HepG2 (cell line): ENCODE results near the gene RWDD2A. TPM values are rescaled to one million over a fixed set of nuclear protein-coding genes. Genes with fewer than 3 reads are reported as not detected.

Source experiments
- ATAC-seq: fragments of 200-7000 bp; cut with Tn5 transposase; 3 replicates; pipeline ENCODE4 v1.9.1; 2020; ENCODE audit warnings: mild to moderate bottlenecking, moderate library complexity
- BruUV-seq: library from RNA; stranded (reverse); fragments of 400-500 nt; replicated peaks from 2 replicates; lab custom pipeline; 2021; lab: Mats Ljungman, UMichigan
- CTCF ChIA-PET: fragments of 300-600 bp; formaldehyde crosslinking; extraction: SDS; loops from one replicate; lab custom pipeline; 2021; ENCODE audit warnings: low total read pairs, inconsistent platforms, low intra/inter-chr PET ratio; lab: Yijun Ruan, JAX
- POLR2A ChIA-PET: fragments of 350-600 bp; sonication (Branson Sonifier 250); formaldehyde crosslinking; loops from one replicate; lab custom pipeline; 2020; ENCODE audit warnings: antibody characterized with exemption, inconsistent platforms; lab: Yijun Ruan, JAX
- DNase-seq: peaks from one replicate; pipeline ENCODE4 v3.0.0-alpha.2; 2015; ENCODE audit warnings: low spot score
- FAIRE-seq: peaks from 3 replicates; lab custom pipeline; 2011; peaks lifted over from hg19 to GRCh38; lab: Jason Lieb, UNC
- H2AFZ ChIP-seq: one replicate; pipeline ENCODE4 v1.6.1; 2011; ENCODE audit warnings: low read length, inconsistent platforms
- H3K27ac ChIP-seq: fragments of 300-600 bp; 3 replicates; pipeline ENCODE4 v1.8.0; 2011; ENCODE audit warnings: mixed run types, mild to moderate bottlenecking, mixed read lengths, low read length, inconsistent platforms; ENCODE audit not compliant: insufficient read depth; ENCODE audit errors: extremely low read length
- H3K27me3 ChIP-seq, 2 experiments: fragments of 200-600 bp in 1 of 2; 2 replicates in 1 of 2; 3 replicates in 1 of 2; pipeline versions ENCODE4 v1.6.0 to v1.8.0; 2011; ENCODE audit warnings: low read length in 2 of 2, mild to moderate bottlenecking in 2 of 2, moderate library complexity in 2 of 2, inconsistent platforms in 1 of 2; ENCODE audit not compliant: insufficient read depth in 2 of 2, control insufficient read depth in 1 of 2
- H3K36me3 ChIP-seq, 2 experiments: fragments of 200-600 bp in 1 of 2; replicated peaks in 1 of 2; 2 replicates in 1 of 2; 3 replicates in 1 of 2; pipeline versions ENCODE4 v1.5.1 to v1.8.0; 2011; ENCODE audit warnings: low read length in 2 of 2, inconsistent platforms in 1 of 2; ENCODE audit not compliant: insufficient read depth in 2 of 2, control insufficient read depth in 1 of 2
- H3K4me1 ChIP-seq: 2 replicates; pipeline ENCODE4 v1.5.1; 2012; ENCODE audit warnings: low read length, inconsistent platforms; ENCODE audit not compliant: insufficient read depth
- H3K4me2 ChIP-seq: 2 replicates; pipeline ENCODE4 v1.6.0; 2011; ENCODE audit warnings: low read depth, low read length, inconsistent platforms
- H3K4me3 ChIP-seq, 3 experiments: fragments of 200-600 bp in 1 of 3; sonication (generic), shearing (Covaris generic) in 1 of 3; replicated peaks in 1 of 3; 2 replicates each; pipeline ENCODE4 v1.5.1; 2011 to 2016; ENCODE audit warnings: low read length in 3 of 3, inconsistent platforms in 2 of 3, low read depth in 2 of 3, mild to moderate bottlenecking in 2 of 3, control low read depth in 1 of 3, mixed read lengths in 1 of 3; ENCODE audit not compliant: insufficient read depth in 1 of 3
- H3K79me2 ChIP-seq: one replicate; pipeline ENCODE4 v1.6.1; 2011; ENCODE audit warnings: low read length, inconsistent platforms; ENCODE audit not compliant: insufficient read depth
- H3K9ac ChIP-seq: 2 replicates; pipeline ENCODE4 v1.6.0; 2011; ENCODE audit warnings: mild to moderate bottlenecking, low read depth, low read length, inconsistent platforms; ENCODE audit not compliant: insufficient read depth
- H3K9me3 ChIP-seq: 2 replicates; pipeline ENCODE4 v1.5.1; 2012; ENCODE audit warnings: mild to moderate bottlenecking, low read length
- H4K20me1 ChIP-seq: 2 replicates; pipeline ENCODE4 v1.6.0; 2011; ENCODE audit warnings: inconsistent platforms, mild to moderate bottlenecking, low read length, moderate library complexity; ENCODE audit not compliant: insufficient read depth
- ARID2 ChIP-seq: sonication (generic); formaldehyde crosslinking; IDR thresholded peaks from 2 replicates; pipeline ENCODE4 v1.8.1; 2022; ENCODE audit warnings: mild to moderate bottlenecking, missing genetic modification reagents, borderline replicate concordance
- CEBPG ChIP-seq: IDR thresholded peaks from 2 replicates; pipeline ENCODE4 v1.6.1; 2016
- GZF1 ChIP-seq: sonication (generic); formaldehyde crosslinking; IDR thresholded peaks from 2 replicates; pipeline ENCODE4 v1.5.1; 2020; ENCODE audit warnings: mild to moderate bottlenecking, missing genetic modification reagents
- HHEX ChIP-seq: IDR thresholded peaks from 2 replicates; pipeline ENCODE4 v1.6.1; 2016; ENCODE audit warnings: control low read depth
- MBD4 ChIP-seq: IDR thresholded peaks from 2 replicates; pipeline ENCODE4 v1.6.1; 2012; ENCODE audit warnings: low read length, inconsistent platforms, borderline replicate concordance
- NFKB2 ChIP-seq: sonication (generic); formaldehyde crosslinking; IDR thresholded peaks from 2 replicates; pipeline ENCODE4 v1.4.0; 2020; ENCODE audit warnings: missing genetic modification reagents, borderline replicate concordance
- TBL1XR1 ChIP-seq: fragments of 150-350 bp; IDR thresholded peaks from 2 replicates; pipeline ENCODE4 v1.6.1; 2014; ENCODE audit warnings: borderline replicate concordance, low read length; ENCODE audit not compliant: partially characterized antibody
- TEAD3 ChIP-seq: optimal IDR thresholded peaks from 2 replicates; pipeline ENCODE3; 2016; ENCODE audit warnings: borderline replicate concordance
- TRIM22 ChIP-seq: fragments of 450-650 bp; IDR thresholded peaks from 2 replicates; pipeline ENCODE4 v1.6.1; 2017
- ZBTB10 ChIP-seq: sonication (generic); formaldehyde crosslinking; IDR thresholded peaks from 2 replicates; pipeline ENCODE4 v1.4.0; 2020; ENCODE audit warnings: missing genetic modification reagents, borderline replicate concordance
- ZNF431 ChIP-seq: sonication (generic); formaldehyde crosslinking; IDR thresholded peaks from 2 replicates; pipeline ENCODE4 v1.9.0; 2022; ENCODE audit warnings: missing genetic modification reagents, low read depth, mild to moderate bottlenecking, borderline replicate concordance
- ZNF432 ChIP-seq: sonication (generic); formaldehyde crosslinking; IDR thresholded peaks from 2 replicates; pipeline ENCODE4 v1.5.0; 2020; ENCODE audit warnings: missing genetic modification reagents, mild to moderate bottlenecking, borderline replicate concordance
- in situ Hi-C: cut with HindIII; loops from 2 replicates; pipeline ENCODE4 v1.10.0; 2017; ENCODE audit warnings: low pct_unique_long_range_greater_than_20kb; ENCODE audit not compliant: extremely low pct_ligation_motif_present
- intact Hi-C: fragments of 100-400 bp; cut with micrococcal nuclease; formaldehyde crosslinking; loops from one replicate; pipeline ENCODE4 v1.10.0; 2022; ENCODE audit not compliant: unreplicated experiment
- polyA plus RNA-seq, 8 experiments: library from polyadenylated mRNA; depleted of rRNA in 3 of 8; stranded (reverse) in 7 of 8; unstranded in 1 of 8; fragments of >200 nt; fragmentation: Illumina TruSeq in 4 of 8; extraction: Trizol in 4 of 8; gene quantifications; 2 replicates each; pipeline versions ENCODE4 v1.2.1 to v1.2.3, GENCODE V29; 2011 to 2016; ENCODE audit warnings: low read depth in 4 of 8, missing spikeins in 1 of 8, mixed read lengths in 1 of 8; ENCODE audit not compliant: insufficient read depth in 1 of 8
- total RNA-seq, 5 experiments: library from RNA; depleted of rRNA; stranded (reverse); fragments of >200 nt; fragmentation: Illumina TruSeq; extraction: Trizol; gene quantifications; 2 replicates each; pipeline ENCODE4 v1.2.3, GENCODE V29; 2016; ENCODE audit warnings: low read depth in 1 of 5

Gene RWDD2A
- total and polyA plus RNA-seq, 2 of the 13 experiments (the other 11 are each of a cell fraction or from before 2014, with no cell fraction given), result 5.3 to 8.1 TPM

- intact Hi-C loops, result no loop called here
- no TSS peak for BruUV-seq
- Histone ChIP-seq H3K4me3 (no peak overlapping the region), H3K9me3 (no peaks in the 10 kb centered on the region), H3K27ac (no peak overlapping the region), H4K20me1 (no peaks in the 10 kb centered on the region), H3K9ac (no peak overlapping the region), H3K4me1 (no peaks in the 10 kb centered on the region), H3K4me2 (no peak overlapping the region), H3K36me3 (no peaks in the 10 kb centered on the region), H3K27me3 (no peaks in the 10 kb centered on the region; a peak in 1 of 5 replicates), H3K79me2 (no peaks in the 10 kb centered on the region), H2AFZ (no peak overlapping the region)
- CTCF ChIA-PET, result interaction anchor here (2.7 kb wide), 1 partner anchor 295 kb away, joined by 12 read pairs; no protein-coding TSS in a partner anchor
- TF ChIP-seq GZF1, result no peak
- TF ChIP-seq TBL1XR1, result no peak
- no peak for TF ChIP-seq ZBTB10 (CRISPR knock-in tag)
- no peak for TF ChIP-seq CEBPG (CRISPR knock-in tag)
- TF ChIP-seq HHEX (CRISPR knock-in tag), result no peak
- TF ChIP-seq TRIM22, result no peak
- TF ChIP-seq TEAD3 (CRISPR knock-in tag), result no peak
- TF ChIP-seq NFKB2 (CRISPR knock-in tag), result no peak
- TF ChIP-seq ZNF431 (CRISPR knock-in tag), result no peak
- TF ChIP-seq ZNF432 (CRISPR knock-in tag), result no peak
- no peak for TF ChIP-seq MBD4
- no peak for TF ChIP-seq ARID2 (CRISPR knock-in tag)
- ATAC-seq, result no peak
- in situ Hi-C loops, result loop anchor here (5.0 kb wide), 1 partner anchor 292 kb away; the partner anchor contains the start of gene PRSS35
- no peak for FAIRE-seq
- POLR2A ChIA-PET, result no interaction called here
- no peak for DNase-seq
These were observed 27.0 kb downstream of the RWDD2A start for GRCh38 chr6:83220121-83220520.
